IMR-90 (cell line): ENCODE results near the gene KCTD13. TPM values are rescaled to one million over a fixed set of nuclear protein-coding genes. Genes with fewer than 3 reads are reported as not detected.

Experiments
- ATAC-seq: fragments of 200-7000 bp; cut with Tn5 transposase; 2 replicates; pipeline ENCODE4 v1.9.1; 2020; ENCODE audit warnings: low read depth, mild to moderate bottlenecking, moderate library complexity
- BruUV-seq: library from RNA; stranded (reverse); fragments of 400-500 nt; replicated peaks from 2 replicates; lab custom pipeline; 2021; lab: Mats Ljungman, UMichigan
- CTCF ChIA-PET: fragments of 300-600 bp; formaldehyde crosslinking; extraction: SDS; loops from one replicate; lab custom pipeline; 2021; ENCODE audit warnings: antibody characterized with exemption; lab: Yijun Ruan, JAX
- POLR2A ChIA-PET: fragments of 300-600 bp; sonication (Branson Sonifier 250); formaldehyde crosslinking; loops from one replicate; lab custom pipeline; 2022; ENCODE audit warnings: antibody characterized with exemption; ENCODE audit not compliant: unreplicated experiment; lab: Charles Lee
- DNase-seq: peaks from one replicate; pipeline ENCODE4 v3.0.0; 2013
- H2AFZ ChIP-seq: replicated peaks from 2 replicates; pipeline ENCODE3; 2013; ENCODE audit warnings: low read length, mild to moderate bottlenecking; ENCODE audit not compliant: poor library complexity
- H2AK5ac ChIP-seq: 2 replicates; pipeline ENCODE4 v1.6.1; 2013; ENCODE audit warnings: low read depth, low read length, inconsistent platforms
- H2AK9ac ChIP-seq: replicated peaks from 2 replicates; pipeline ENCODE3; 2013; ENCODE audit warnings: mild to moderate bottlenecking, low read depth, low read length, moderate library complexity; ENCODE audit not compliant: poor library complexity
- H2BK120ac ChIP-seq: 2 replicates; pipeline ENCODE4 v1.6.1; 2013; ENCODE audit warnings: low read depth, low read length, inconsistent platforms
- H2BK15ac ChIP-seq: 3 replicates; pipeline ENCODE4 v1.6.1; 2013; ENCODE audit warnings: low read depth, low read length, inconsistent platforms
- H2BK20ac ChIP-seq: 2 replicates; pipeline ENCODE4 v1.6.1; 2013; ENCODE audit warnings: low read depth, mild to moderate bottlenecking, inconsistent platforms, low read length, moderate library complexity
- H2BK5ac ChIP-seq: 2 replicates; pipeline ENCODE4 v1.6.1; 2013; ENCODE audit warnings: mild to moderate bottlenecking, low read depth, low read length, inconsistent platforms; ENCODE audit not compliant: poor library complexity, severe bottlenecking
- H3K14ac ChIP-seq: replicated peaks from 2 replicates; pipeline ENCODE4 v1.6.1; 2013; ENCODE audit warnings: low read depth, low read length, inconsistent platforms
- H3K18ac ChIP-seq: 2 replicates; pipeline ENCODE4 v1.6.1; 2013; ENCODE audit warnings: low read depth, low read length, control low read depth
- H3K23ac ChIP-seq: 2 replicates; pipeline ENCODE4 v1.6.1; 2013; ENCODE audit warnings: low read depth, low read length, inconsistent platforms
- H3K27ac ChIP-seq: 2 replicates; pipeline ENCODE4 v1.5.1; 2013; ENCODE audit warnings: mild to moderate bottlenecking, control low read depth, low read length; ENCODE audit not compliant: insufficient read depth
- H3K27me3 ChIP-seq: 2 replicates; pipeline ENCODE4 v1.6.1; 2013; ENCODE audit warnings: low read length; ENCODE audit not compliant: control insufficient read depth, insufficient read depth
- H3K36me3 ChIP-seq: 2 replicates; pipeline ENCODE4 v1.6.1; 2013; ENCODE audit warnings: low read length, mixed read lengths; ENCODE audit not compliant: control insufficient read depth, insufficient read depth
- H3K4ac ChIP-seq: 2 replicates; pipeline ENCODE4 v1.6.1; 2013; ENCODE audit warnings: low read depth, low read length, inconsistent platforms
- H3K4me1 ChIP-seq: 2 replicates; pipeline ENCODE4 v1.6.1; 2013; ENCODE audit warnings: low read length, mixed read lengths; ENCODE audit not compliant: control insufficient read depth, insufficient read depth
- H3K4me2 ChIP-seq: 2 replicates; pipeline ENCODE4 v1.6.1; 2013; ENCODE audit warnings: low read depth, mild to moderate bottlenecking, control low read depth, low read length, moderate library complexity
- H3K4me3 ChIP-seq: 2 replicates; pipeline ENCODE4 v1.5.1; 2013; ENCODE audit warnings: low read depth, mild to moderate bottlenecking, control low read depth, low read length, moderate library complexity; ENCODE audit not compliant: insufficient read depth
- H3K56ac ChIP-seq: 2 replicates; pipeline ENCODE4 v1.6.1; 2013; ENCODE audit warnings: low read length, inconsistent platforms; ENCODE audit not compliant: insufficient read depth; ENCODE audit errors: extremely low read depth
- H3K79me1 ChIP-seq, 2 experiments: 2 replicates each; pipeline ENCODE4 v1.6.1; 2013; ENCODE audit warnings: low read length in 2 of 2, inconsistent platforms in 1 of 2, low read depth in 1 of 2
- H3K9ac ChIP-seq: 2 replicates; pipeline ENCODE4 v1.6.1; 2013; ENCODE audit warnings: low read depth, low read length, control low read depth
- H3K9me1 ChIP-seq: 2 replicates; pipeline ENCODE4 v1.6.1; 2013; ENCODE audit warnings: low read length, inconsistent platforms; ENCODE audit not compliant: insufficient read depth
- H3K9me3 ChIP-seq: 2 replicates; pipeline ENCODE4 v1.6.1; 2013; ENCODE audit warnings: low read length; ENCODE audit not compliant: control insufficient read depth, insufficient read depth
- H4K20me1 ChIP-seq: 2 replicates; pipeline ENCODE4 v1.6.1; 2013; ENCODE audit warnings: low read length, inconsistent platforms; ENCODE audit not compliant: insufficient read depth
- H4K5ac ChIP-seq: 2 replicates; pipeline ENCODE4 v1.6.1; 2013; ENCODE audit warnings: mild to moderate bottlenecking, low read depth, low read length, control low read depth
- H4K8ac ChIP-seq, 2 experiments: 2 replicates each; pipeline ENCODE4 v1.6.1; 2013; ENCODE audit warnings: low read depth in 2 of 2, low read length in 2 of 2, control low read depth in 1 of 2, inconsistent platforms in 1 of 2
- H4K91ac ChIP-seq: 2 replicates; pipeline ENCODE4 v1.6.1; 2013; ENCODE audit warnings: low read depth, low read length, inconsistent platforms; ENCODE audit not compliant: insufficient read depth
- CEBPB ChIP-seq: IDR thresholded peaks from 2 replicates; pipeline ENCODE4 v1.6.1; 2012; ENCODE audit warnings: low read depth, low read length, improper control_type of control experiment
- CHD1 ChIP-seq: IDR thresholded peaks from 2 replicates; pipeline ENCODE4 v1.6.1; 2012; ENCODE audit warnings: low read depth, low read length, improper control_type of control experiment
- CTCF ChIP-seq: conservative IDR thresholded peaks from 2 replicates; pipeline ENCODE4 v1.5.1; 2012; ENCODE audit warnings: mild to moderate bottlenecking, low read depth, low read length, improper control_type of control experiment
- ELK1 ChIP-seq: fragments of 150-350 bp; IDR thresholded peaks from 2 replicates; pipeline ENCODE4 v1.6.1; 2016; ENCODE audit warnings: low read depth, mild to moderate bottlenecking, low read length, moderate library complexity, borderline replicate concordance
- FOS ChIP-seq: fragments of 150-350 bp; IDR thresholded peaks from 2 replicates; pipeline ENCODE4 v1.6.1; 2016; ENCODE audit warnings: low read depth, low read length
- MAFK ChIP-seq: IDR thresholded peaks from 2 replicates; pipeline ENCODE4 v1.6.1; 2012; ENCODE audit warnings: low read depth, low read length, improper control_type of control experiment
- MXI1 ChIP-seq: IDR thresholded peaks from 2 replicates; pipeline ENCODE4 v1.6.1; 2012; ENCODE audit warnings: low read depth, mild to moderate bottlenecking, low read length, moderate library complexity, borderline replicate concordance
- NFE2L2 ChIP-seq: fragments of 150-350 bp; IDR thresholded peaks from 2 replicates; pipeline ENCODE4 v1.6.1; 2016; ENCODE audit warnings: low read depth, mild to moderate bottlenecking, low read length
- POLR2A ChIP-seq: IDR thresholded peaks from 2 replicates; pipeline ENCODE4 v1.6.1; 2012; ENCODE audit warnings: mild to moderate bottlenecking, low read depth, low read length
- RAD21 ChIP-seq: IDR thresholded peaks from 2 replicates; pipeline ENCODE4 v1.6.1; 2012; ENCODE audit warnings: low read length, improper control_type of control experiment
- RCOR1 ChIP-seq: IDR thresholded peaks from 2 replicates; pipeline ENCODE4 v1.6.1; 2012; ENCODE audit warnings: mild to moderate bottlenecking, low read length, improper control_type of control experiment; ENCODE audit not compliant: insufficient replicate concordance
- RFX5 ChIP-seq: IDR thresholded peaks from 2 replicates; pipeline ENCODE4 v1.8.0; 2012; ENCODE audit warnings: low read depth, mild to moderate bottlenecking, low read length, moderate library complexity
- SMC3 ChIP-seq: fragments of 150-350 bp; IDR thresholded peaks from 2 replicates; pipeline ENCODE4 v1.6.1; 2016; ENCODE audit warnings: low read depth, mild to moderate bottlenecking, antibody characterized with exemption, low read length, moderate library complexity
- WGBS, 2 experiments: methylation state at CpG; one replicate each; pipeline versions ENCODE4 v1.1.5 to v1.1.7; 2013; ENCODE audit warnings: missing lambda C conversion rate in 2 of 2; ENCODE audit not compliant: insufficient read length in 1 of 2; ENCODE audit errors: extremely low coverage in 2 of 2; 5-methylcytosine and 5-hydroxymethylcytosine counted together
- dilution Hi-C: fragments of 300-500 bp; cut with HindIII; formaldehyde crosslinking; loops from one replicate; pipeline ENCODE4 v1.14.3; 2018; ENCODE audit warnings: low sequenced_read_pairs; ENCODE audit not compliant: unreplicated experiment
- in situ Hi-C: fragments of 300-500 bp; cut with MboI; formaldehyde crosslinking; loops from 3 replicates; pipeline ENCODE4 v1.14.3; 2019; ENCODE audit warnings: low sequenced_read_pairs, inconsistent platforms, mixed read lengths
- intact Hi-C: fragments of 100-400 bp; cut with micrococcal nuclease; formaldehyde crosslinking; loops from 2 replicates; pipeline ENCODE4 v1.10.0; 2022
- polyA plus RNA-seq, 3 experiments: library from polyadenylated mRNA; depleted of rRNA; stranded (reverse); fragments of >200 nt; gene quantifications; 2 replicates each; pipeline ENCODE4 v1.2.3, GENCODE V29; 2012; ENCODE audit warnings: low replicate concordance in 1 of 3
- total RNA-seq: library from RNA; depleted of rRNA; stranded (reverse); fragments of >200 nt; gene quantifications from 2 replicates; pipeline ENCODE4 v1.2.3, GENCODE V29; 2012

The KCTD13 gene
- total and polyA plus RNA-seq, 2 of the 4 experiments (the other 2 are of a cell fraction): 4.1 to 20.7 TPM

GRCh38 chr16:29972992-29973383, 47.0 kb upstream of the KCTD13 start (continued):
- TF ChIP-seq CTCF (no peak), POLR2A (no peak), RAD21 (no peak)

GRCh38 chr16:29972500-29972899, 46.5 kb upstream of the KCTD13 start:
- no peaks in the 10 kb centered on the region for H3K9me3 ChIP-seq
- no TSS peak for BruUV-seq
- intact Hi-C loops (loop anchor here (2.0 to 5.0 kb wide), 2 partner anchors 45 to 110 kb away; partner anchors contain the start of genes CDIPT and KCTD13), dilution Hi-C loops (no loop called here), in situ Hi-C loops (no loop called here)
- H4K8ac ChIP-seq: no peak overlapping the region
- no peak overlapping the region for H2BK5ac ChIP-seq
- no peak overlapping the region for H2AK5ac ChIP-seq
- H3K79me1 ChIP-seq: peaks cover 0 to 38% of the 10 kb centered on the region in 2 experiments
- CTCF ChIA-PET: no interaction called here
- DNase-seq (no peak), ATAC-seq (no peak)
- no peak overlapping the region for H3K4ac ChIP-seq
- no peak overlapping the region for H3K27ac ChIP-seq
- H2AK9ac ChIP-seq: no peak overlapping the region
- peaks cover 13% of the 10 kb centered on the region; the same call in 1 of the 2 replicates for H3K4me1 ChIP-seq
- H4K5ac ChIP-seq: no peak overlapping the region
- POLR2A ChIA-PET: interaction anchor here (1.3 kb wide), 1 partner anchor 9 kb away, joined by 5 read pairs; no protein-coding TSS in a partner anchor
- H4K91ac ChIP-seq: no peak overlapping the region
- H3K9me1 ChIP-seq: peaks cover 18% of the 10 kb centered on the region
- no peak overlapping the region for H3K18ac ChIP-seq
- H2BK20ac ChIP-seq: no peak overlapping the region
- H3K56ac ChIP-seq: no peak overlapping the region
- H3K4me3 ChIP-seq: no peak overlapping the region
- no peak overlapping the region for H2AFZ ChIP-seq
- WGBS, 2 experiments: no CpG with 5 or more reads among the region's 1 CpG
- no peak overlapping the region for H3K14ac ChIP-seq
- H4K20me1 ChIP-seq: peaks cover 34% of the 10 kb centered on the region
- H3K36me3 ChIP-seq: peaks cover 17% of the 10 kb centered on the region
- H3K9ac ChIP-seq: no peak overlapping the region
- no peak overlapping the region for H3K23ac ChIP-seq
- no peaks in the 10 kb centered on the region for H3K27me3 ChIP-seq
- no peak overlapping the region for H2BK120ac ChIP-seq
- H2BK15ac ChIP-seq: no peak overlapping the region
- no peak overlapping the region for H3K4me2 ChIP-seq
- TF ChIP-seq RCOR1 (no peak), ELK1 (no peak), CTCF (no peak), SMC3 (no peak), FOS (no peak), MAFK (no peak), NFE2L2 (no peak), RAD21 (no peak), CHD1 (no peak), MXI1 (no peak), CEBPB (no peak), RFX5 (no peak)
